NCI-H446 treated with DMSO at 0.1 percent for 48 hours (cell line): Measurements from ENCODE around the gene LMNB1.

Experiments used
- DNase-seq: peaks from one replicate; lab custom pipeline; 2025; lab: John Stamatoyannopoulos, UW

Gene LMNB1

DNA sequence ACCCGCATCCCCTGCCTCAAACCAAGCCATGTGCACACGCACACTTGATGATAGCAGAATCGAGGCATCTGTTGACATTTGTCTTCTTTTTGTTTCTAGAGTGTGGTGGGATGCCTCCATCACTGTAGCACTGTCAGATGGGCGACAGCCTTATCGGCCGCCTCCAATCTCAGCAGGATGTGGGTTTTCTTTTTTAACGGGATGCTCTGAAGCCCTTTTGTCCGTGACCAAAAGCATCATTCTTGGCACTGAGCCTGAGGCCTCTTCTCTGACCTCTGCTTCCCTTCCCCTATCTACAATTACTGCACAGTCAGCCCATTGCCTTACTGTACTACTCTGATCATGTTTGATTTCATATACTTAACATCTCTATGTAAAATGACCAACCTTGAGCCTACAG, 78.3 kb downstream of the LMNB1 start:
- no peak for DNase-seq

- no peak for DNase-seq
Measured at GRCh38 chr5:126857472-126858410, 80.8 kb downstream of the LMNB1 start.

DNA sequence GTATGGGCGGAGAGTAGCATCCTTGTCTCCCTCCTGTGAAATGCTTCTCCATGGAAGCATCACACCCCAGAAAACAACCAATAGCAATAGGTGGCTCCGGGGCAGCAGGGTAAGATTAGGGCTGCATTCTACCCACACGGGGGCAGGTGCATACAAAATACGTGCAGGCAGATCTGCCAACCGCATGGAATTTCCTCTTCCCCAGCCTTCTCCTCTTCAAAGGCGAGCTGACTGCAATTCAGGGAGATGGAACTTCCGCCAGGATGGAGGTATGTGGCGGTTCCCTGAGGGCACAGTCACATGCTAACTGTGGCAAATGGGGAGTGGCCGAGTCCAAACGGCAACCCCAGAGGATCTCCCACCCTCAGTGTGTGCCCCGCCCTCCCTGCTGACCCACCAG, 81.5 kb downstream of the LMNB1 start:
- no peak for DNase-seq

DNA sequence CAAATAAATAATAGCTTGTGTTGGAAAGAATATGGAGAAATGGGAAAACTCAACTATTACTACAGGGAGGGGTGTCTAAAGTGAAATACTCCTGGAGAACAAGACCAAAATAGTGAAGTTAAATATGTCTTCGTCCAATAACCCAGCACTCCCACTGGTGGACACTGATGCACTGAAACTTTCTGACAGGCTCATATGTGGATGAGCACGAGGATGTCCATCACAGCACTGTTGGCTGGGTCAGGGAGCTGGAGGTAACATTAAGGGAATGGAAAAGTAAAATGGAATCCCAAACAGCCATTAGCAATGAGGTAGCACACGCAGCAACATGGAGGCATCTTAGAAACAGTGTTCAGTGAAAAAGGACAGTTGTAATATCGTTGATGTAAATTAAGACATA, 86.5 kb downstream of the LMNB1 start:
- no peak for DNase-seq

- DNase-seq, result no peak
Measured at GRCh38 chr5:126864042-126864688, 87.2 kb downstream of the LMNB1 start.

GRCh38 chr5:126865299-126865698, 88.4 kb downstream of the LMNB1 start:
- peak; percentile 49 for DNase-seq

- DNase-seq, result peak; percentile 83
Measured at GRCh38 chr5:126866851-126867636, 90.1 kb downstream of the LMNB1 start.

- no peak for DNase-seq
Measured at GRCh38 chr5:126868338-126869004, 91.5 kb downstream of the LMNB1 start.

GRCh38 chr5:126869005-126869451, 92.1 kb downstream of the LMNB1 start:
- no peak for DNase-seq

DNA sequence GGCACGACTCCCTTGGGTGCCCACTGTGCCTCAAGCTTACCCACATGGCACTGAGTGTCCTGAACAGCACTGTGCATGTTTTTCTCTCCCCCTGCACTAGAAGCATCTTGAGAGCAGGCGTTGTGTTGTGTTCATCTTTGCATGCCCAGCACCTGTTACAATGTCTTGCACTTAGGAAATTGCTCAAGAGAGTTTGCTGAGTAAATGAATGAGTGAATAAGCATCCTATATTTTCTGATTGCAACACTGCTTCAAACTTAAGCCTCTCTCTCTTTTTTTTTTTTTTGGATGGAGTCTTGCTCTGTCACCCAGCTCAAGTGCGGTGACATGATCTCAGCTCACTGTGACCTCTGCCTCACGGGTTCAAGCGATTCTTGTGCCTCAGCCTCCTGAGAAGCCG, 94.5 kb downstream of the LMNB1 start:
- DNase-seq, result no peak

DNA sequence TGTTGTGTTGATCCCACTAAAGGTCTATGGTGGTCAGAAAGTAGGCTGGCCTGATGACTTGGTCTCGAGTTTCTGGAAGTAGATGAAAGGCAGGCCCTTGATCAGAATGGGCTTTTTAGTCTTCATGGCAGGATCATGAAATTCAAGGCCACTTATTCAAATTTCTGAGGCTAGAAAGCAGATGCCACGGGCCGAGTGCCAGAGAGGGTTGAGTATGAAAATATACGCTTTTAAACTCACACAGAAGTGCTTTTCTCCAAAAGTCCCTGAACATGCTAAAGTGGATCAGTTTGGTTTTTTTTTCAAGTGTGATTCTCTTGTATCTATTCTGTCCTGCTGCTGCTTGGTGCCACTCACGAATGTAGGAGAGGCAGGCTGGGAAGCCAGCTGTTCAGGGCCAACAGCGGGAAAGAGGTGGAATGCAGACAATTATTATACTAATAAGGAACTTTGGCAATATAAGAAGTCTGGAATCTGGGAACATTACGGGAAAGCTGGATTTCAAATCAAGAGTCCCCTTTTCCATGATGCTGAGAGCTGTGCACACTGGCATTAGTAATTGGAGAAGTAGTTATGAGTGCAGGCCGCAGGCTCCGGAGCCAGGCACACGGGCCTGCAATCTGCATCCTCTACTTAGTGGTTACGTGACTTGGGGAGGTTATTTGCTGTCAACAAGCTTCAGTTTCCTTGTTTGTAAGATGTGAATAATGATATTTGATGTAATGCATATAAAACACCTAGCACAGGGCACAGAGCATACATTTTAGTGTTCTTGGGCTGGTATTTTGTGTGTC, 95.8 kb downstream of the LMNB1 start:
- DNase-seq, result no peak

DNA sequence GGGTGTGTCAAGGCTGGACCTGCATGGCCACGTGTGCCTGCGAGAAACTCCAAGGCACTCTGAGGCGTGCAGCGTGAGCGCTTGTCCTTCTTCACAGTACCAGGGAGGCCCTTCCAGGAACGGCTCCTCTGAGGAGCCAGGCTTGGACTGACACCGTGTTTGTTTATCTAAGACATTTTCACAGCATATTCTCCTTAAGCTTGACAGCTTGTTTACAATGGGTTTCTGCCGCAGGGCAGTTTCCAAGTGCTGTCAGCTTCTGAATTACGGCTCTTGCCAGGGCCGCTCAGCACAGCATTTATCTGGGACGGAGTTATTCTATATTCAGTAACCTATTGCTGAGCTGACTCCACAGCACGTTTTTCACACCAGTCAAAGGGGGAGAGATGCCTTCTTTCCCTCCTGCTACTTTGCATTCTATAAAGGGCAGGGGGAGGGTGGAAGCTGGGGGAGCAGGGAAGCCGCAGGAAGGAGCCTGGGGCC, 98.4 kb downstream of the LMNB1 start:
- DNase-seq, result no peak

DNA sequence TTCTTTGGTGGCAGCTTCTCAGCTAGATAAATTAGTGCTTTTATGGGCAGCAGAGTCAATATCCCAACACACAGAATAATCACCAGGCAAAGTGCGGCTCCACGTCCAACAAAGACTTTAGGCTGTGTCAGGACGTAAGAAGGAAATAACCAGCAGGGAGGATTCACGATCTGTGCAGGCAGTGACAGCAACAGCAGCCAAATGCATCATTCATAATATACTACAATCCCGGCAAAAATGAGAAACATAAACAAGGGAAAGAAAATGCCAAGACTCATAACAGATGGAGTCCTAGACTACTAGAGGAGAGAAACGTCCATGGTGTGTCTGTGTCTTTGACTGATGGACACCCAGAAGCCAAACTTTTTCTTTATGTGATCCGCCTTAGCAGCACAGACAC, 100.7 kb downstream of the LMNB1 start:
- DNase-seq, result no peak

GRCh38 chr5:126878085-126878484, 101.1 kb downstream of the LMNB1 start:
- no peak for DNase-seq

GRCh38 chr5:126878634-126879033, 101.7 kb downstream of the LMNB1 start:
- no peak for DNase-seq

GRCh38 chr5:126881821-126882600, 105.1 kb downstream of the LMNB1 start:
- DNase-seq, result no peak

DNA sequence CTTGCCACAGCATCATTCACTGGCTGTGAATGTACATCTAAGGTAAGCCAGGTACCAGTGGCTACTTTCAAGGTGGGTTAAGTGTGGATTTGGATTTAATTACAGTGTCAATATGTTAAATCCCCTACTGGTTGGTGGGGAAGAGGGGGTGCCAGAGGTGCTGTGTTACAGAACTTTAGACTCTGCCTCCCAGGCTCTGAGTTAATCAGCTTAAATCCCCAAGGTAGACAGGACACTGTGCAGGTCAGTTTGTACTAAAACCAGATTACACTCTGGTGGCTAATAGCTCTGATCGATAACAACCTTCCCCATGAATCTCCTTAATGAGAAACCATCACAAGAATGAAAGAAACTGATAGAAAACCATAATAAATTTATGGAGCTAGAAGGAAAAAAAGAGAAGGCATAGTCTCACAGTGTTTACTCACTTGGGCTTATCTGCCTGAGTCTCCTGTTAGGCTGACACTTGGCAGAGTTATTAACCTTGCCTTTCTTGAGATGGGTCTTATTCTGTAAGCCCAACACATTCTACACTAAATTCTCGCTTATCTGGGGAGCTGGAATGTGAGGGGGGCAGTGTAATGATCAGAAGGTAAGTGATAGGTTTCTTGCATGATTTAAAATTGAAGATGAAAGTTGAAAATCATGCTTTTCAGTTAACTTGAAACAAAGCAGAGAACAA, 106.8 kb downstream of the LMNB1 start:
- no peak for DNase-seq

DNA sequence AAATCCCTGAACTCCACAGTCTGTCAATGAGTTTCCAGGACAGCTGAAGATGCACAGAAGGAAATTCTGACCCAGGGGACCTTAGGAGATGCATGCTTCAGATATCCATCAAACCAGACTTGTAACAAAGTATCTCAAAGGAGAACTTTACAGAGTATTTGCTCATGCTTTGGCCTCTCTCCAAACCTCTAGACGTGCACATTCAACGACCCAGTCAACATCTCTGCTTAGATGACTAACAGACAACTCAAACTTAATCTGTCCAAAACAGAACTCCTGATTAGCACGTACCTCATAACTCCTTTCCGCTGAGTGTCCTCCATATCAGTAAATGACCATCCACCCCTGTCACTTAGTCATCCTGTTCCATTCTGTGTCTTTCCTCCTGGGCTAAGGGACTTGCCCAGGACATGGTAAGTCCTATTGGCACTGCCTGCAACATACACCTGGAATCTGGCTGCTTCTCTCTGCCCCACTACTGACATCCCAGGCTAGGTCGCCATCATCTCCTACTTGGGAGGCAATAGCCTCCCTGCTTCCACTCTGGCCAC, 107.4 kb downstream of the LMNB1 start:
- no peak for DNase-seq
